ENCODE data around the gene PLA2G4E. TPM values are rescaled to one million over a fixed set of nuclear protein-coding genes. Genes with fewer than 3 reads are reported as not detected.
A peak's percentile ranks its signal among the peaks of the same experiment; 100 is the strongest.

Gene PLA2G4E, protein sequence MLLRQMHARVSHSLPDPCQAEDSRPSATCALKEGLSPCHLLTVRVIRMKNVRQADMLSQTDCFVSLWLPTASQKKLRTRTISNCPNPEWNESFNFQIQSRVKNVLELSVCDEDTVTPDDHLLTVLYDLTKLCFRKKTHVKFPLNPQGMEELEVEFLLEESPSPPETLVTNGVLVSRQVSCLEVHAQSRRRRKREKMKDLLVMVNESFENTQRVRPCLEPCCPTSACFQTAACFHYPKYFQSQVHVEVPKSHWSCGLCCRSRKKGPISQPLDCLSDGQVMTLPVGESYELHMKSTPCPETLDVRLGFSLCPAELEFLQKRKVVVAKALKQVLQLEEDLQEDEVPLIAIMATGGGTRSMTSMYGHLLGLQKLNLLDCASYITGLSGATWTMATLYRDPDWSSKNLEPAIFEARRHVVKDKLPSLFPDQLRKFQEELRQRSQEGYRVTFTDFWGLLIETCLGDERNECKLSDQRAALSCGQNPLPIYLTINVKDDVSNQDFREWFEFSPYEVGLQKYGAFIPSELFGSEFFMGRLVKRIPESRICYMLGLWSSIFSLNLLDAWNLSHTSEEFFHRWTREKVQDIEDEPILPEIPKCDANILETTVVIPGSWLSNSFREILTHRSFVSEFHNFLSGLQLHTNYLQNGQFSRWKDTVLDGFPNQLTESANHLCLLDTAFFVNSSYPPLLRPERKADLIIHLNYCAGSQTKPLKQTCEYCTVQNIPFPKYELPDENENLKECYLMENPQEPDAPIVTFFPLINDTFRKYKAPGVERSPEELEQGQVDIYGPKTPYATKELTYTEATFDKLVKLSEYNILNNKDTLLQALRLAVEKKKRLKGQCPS
- not detected in 2 replicates for total RNA-seq

DNA sequence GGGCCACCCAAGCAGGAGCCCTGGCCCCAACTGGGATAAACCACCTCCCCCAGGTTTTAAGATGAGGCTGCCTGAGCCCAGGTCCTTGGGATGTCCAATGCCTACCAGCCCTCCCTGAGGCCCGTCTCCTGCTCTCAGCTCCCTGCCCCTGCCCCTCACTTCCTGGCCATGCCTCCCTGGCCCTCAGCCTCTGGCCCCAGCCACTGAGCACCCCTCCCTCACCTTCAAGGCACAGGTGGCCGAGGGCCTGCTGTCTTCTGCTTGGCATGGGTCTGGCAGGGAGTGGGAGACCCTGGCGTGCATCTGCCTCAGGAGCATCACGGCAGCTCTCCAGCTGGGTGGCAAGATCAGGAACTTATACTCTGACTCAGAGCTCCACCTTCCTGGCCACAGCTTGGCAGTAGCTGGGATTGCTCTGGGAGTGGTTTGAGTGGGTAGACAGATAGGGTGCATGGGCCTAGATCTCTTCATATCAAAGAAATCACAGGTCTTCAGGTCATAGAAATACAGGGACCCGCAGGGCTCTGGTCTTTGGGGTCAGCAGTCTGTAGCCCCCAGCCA, at the start of gene PLA2G4E:
Gene PLA2G4E (minus strand): TSS at position 330 of the 561 bp plus-strand sequence. CDS start 12 bp downstream, at position 318.
- DNase-seq (ENCODE audit: low read depth, low spot score), result no peak

DNA sequence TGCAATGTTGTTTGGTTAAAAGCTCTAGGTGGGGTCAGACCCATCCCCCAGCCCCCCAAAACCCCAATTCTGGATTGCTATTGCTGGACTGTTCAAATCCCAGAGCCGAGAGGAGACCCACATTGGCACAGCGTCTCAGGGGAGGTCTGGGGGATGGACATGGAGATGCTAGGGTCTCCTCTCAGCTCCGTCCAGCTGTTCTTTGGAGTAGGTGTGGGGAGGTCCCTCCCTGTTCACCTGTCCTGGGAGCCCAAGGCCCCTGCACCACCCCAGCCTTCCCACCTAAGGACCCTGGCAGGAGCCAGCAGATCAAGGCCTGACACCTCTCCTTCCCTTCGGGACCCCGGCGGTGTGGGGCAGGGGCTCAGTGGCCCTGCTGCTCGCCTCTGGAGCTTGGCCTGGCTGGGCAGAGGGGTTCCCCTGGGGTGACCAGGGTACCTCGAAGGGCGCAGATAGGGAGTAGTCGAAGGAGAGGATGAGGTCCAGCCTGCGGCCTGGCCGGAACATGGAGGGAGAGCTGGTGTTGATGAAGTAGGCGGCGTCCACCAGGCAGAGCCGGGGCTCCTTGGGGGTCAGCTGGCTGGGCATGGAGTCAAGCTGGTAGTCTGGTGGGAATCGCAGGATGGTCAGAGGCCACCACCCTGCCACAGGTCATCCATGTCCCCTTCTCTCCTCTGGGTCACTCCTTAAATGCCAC, 49.6 kb upstream of the PLA2G4E start:
- no peak for DNase-seq (ENCODE audit: low read depth, low spot score)

DNA sequence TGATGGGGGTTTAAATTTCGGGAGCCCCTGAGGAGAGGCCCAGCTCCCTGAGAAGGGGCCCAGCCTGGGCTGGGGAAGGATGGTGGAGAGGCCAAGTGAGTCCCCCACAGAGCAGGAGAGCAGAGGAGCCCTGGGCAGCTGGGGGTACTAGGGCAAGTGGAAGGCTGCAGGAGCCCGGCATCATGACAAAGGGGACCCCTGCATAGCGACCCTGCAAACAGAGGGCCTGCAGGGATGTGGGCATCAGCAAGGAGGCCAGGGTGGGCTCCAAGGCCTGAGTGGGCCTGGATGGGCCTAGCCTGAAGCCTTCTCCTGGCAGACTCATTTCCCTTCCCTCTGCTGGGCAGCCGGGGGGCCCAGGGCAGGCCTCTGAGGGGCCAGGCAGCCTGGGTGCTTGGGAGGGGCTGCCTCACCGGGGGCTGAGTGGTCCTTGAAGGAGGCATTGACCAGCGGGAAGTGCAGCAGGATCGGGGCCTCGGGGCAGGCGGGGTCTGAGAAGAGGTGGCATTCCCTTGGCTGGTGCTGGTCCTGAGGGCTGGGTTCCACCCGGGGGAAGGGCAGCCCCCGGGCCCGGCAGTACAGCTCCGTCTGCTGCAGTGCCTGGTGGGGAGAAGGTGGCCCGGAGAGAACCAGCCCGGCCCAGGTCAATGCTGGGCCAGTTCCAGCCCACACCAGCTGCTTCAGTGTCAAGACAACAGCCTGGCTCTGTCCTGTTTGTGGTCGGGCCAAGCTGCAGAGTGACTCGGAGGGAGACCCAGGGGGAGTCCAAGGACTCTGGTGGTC, 48.8 kb upstream of the PLA2G4E start:
- no peak for DNase-seq (ENCODE audit: low read depth, low spot score)

DNA sequence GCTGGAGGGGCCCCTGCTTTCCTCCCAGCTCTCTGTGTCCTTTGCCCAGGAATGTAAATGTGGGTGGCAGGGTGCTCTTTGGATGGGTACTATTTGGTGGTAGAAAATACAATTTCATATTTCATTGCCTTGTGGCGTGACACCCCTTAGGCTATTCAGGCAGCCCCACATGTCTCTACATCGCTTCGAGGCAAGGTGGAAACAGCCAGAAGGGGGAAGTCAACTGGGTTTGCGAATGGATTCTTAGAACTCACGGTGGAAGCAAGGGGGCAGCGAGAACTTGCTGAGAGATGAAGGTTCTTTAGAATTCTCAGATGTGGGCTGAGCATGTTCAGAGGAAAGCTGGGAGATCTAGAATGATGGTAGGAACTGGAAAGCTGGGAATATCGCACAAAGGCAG, 48.2 kb upstream of the PLA2G4E start:
- no peak for DNase-seq (ENCODE audit: low read depth, low spot score)

DNA sequence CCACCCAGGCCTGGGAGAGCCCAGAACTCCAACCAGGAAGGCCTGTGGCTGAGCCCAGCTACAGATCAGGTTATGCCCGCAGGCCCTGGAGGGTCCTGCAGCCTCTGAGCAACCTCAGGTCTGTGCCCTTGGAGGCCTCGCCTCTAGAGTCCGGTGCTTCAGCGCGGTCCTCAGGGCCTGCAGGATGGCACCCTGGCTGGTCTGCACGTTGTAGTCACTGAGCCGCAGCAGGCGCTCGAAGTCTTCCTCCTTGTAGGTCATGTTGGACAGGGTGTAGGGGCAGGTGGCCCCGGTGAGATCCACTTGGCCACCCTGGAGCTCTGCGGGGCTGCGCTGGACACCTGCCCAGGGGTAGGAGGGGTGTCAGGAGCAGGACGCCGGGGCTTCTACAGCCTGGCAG, 47.8 kb upstream of the PLA2G4E start:
- DNase-seq (ENCODE audit: low read depth, low spot score), result no peak

DNA sequence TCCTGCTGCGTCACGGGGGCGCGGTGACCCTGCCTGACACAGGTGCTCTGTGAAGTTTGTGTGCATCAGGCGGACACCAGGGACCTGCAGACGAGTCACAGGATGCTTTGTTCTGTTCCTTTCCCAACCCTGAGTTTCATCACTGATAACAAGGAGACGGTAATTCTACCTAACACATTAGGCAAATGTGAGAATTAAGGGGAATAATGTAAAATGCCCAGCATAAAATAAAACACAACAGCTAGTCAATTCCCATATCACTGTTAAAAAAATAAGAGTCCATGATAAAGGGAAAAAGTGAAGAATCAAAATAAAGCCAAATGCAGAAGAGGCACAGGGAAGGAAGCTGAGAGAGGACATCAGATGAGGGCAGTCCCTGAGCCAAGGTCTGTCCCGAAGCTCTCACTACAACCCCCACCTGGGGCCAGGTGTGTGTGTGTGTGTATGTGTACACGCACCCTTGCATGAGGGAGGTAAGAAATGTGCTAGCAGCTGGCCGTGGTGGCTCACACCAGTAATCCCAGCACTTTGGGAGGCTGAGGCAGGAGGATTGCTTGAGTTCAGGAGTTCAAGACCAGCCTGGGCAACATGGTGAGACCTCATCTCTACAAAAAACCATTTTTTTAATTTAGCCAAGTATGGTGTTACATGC, 46.0 kb upstream of the PLA2G4E start:
- DNase-seq (ENCODE audit: low read depth, low spot score), result no peak

DNA sequence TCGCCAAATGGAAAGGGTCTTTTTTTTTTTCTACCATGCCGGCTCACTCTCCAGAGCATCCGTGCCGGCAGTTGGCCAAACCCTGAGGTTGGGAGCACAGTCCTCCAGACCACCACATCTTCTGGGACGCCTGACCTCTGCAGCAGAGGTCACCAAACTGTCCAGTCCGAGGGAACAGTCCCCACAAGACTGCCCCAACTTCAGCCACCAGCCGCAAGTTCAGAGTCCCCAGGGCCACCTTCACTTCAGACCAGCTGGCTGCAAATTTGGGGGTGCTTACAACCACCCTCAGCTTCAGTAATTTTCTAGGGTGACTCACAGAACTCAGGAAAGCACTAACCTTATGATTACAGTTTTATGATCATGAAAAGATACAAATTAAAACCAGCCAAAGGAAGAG, 44.6 kb upstream of the PLA2G4E start:
- DNase-seq (ENCODE audit: low read depth, low spot score), result no peak

DNA sequence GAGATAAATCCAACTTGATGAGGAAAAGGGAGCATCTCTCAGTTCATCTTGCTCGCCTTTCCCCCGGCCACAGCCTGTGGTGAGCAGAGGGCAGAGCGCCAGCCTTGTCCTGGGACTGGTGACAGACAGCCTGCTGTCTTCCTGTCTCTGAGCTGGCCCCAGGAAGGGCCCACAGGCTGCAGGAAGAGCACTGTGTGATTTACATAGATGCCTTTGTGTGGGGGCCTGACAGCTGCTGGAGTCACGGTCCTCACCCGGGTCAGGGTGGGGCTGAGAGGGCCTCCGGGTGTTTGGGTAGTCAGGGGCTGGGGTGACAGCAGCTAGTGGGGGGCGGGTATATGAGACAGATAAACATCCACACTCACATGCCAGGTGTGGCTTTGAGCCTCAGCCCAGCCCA, 44.2 kb upstream of the PLA2G4E start:
- DNase-seq (ENCODE audit: low read depth, low spot score), result no peak

DNA sequence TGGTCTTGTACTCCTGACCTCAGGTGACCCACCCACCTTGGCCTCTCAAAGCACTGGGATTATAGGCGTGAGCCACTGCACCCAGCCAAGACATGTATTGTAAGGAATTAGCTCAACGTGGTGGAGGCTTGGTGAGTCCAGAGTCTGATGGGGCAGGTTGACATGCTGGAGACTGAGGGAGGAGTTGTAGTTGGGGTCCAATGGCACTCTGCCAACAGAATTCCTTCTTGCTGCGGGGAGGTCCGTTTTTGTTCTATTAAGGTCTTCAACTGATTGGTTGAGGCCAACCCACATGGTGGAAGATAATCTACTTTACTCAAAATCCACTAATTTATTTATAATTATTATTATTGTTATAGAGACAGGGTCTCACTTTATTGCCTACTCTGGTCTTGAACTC, 43.4 kb upstream of the PLA2G4E start:
- no peak for DNase-seq (ENCODE audit: low read depth, low spot score)

DNA sequence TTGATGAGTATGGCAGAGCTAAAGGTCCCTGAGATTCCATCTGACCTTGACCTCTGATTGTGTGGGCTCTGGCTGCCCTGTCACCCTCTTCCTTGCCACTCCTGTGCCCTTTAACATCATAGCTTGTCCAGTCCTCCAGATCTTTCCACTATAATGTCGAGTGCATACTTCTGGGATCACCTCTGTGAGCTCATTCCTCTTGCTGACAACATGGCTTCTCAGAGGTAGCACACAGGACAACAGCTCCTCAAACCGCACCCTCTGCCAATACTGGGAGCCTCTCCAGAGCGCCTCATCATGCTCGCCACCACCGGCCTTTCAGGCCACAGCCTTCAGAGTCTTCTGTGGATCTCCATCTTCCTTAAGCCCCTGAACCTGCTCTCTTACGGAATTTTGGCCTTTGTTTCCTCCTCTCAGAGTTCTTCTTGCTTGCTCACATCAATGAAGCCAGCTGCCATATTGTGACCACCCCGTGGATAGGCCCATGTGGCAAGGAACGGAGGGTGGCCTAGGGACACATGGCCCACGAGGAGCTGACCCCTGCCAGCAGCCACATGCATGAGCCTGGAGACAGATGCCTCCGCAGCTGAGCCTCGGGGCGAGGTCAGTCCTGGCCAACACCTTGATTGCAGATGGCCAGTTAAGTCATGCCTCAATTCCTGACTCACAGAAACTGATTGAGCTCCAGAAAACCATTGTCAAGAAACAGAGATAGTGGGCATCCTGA, 42.4 kb upstream of the PLA2G4E start:
- DNase-seq (ENCODE audit: low read depth, low spot score), result no peak

DNA sequence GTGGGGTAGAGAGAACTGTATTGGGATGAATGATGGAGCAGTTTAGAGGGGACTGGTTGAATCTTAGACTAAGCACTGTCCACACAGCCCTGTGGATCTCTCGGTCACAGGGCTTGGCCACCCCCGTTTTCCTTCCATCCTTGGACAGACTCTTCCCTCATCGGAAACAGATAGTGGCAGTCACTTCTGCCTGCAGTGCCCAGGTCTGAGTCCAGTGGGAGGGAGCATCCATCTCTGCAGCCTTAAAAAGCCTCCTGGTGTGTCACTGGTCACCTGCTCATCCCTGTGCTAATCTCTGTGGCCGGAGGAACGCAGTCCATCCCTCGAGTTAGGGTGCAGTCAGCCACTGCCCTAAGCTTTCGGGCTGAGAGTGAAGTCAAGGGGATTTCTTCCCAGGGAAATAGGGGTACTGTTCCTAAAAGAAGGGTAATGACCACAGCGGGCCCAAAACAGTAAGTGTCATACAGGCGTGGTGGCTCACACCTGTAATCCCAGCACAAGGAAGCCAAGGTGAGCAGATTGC, 41.5 kb upstream of the PLA2G4E start:
- no peak for DNase-seq (ENCODE audit: low read depth, low spot score)

DNA sequence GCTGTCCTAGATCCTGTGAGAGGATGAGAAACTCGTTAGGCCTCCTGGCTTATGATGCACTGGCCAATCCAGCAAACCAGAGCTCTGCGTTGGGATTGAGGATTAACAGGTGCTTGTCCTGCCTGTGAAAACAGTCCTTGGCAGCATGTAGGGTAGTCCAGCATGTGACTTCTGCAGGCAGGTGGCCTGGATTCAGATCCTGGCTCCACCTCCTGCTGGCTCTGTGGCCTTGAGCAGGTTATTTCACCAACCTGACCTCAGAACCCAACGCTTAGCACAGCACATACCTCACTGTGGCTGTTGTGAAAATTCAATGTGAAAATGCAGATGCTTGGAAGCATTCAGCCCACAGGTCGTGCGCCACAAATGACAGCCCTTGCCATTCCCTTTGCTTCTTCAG, 40.0 kb upstream of the PLA2G4E start:
- DNase-seq (ENCODE audit: low read depth, low spot score), result no peak

DNA sequence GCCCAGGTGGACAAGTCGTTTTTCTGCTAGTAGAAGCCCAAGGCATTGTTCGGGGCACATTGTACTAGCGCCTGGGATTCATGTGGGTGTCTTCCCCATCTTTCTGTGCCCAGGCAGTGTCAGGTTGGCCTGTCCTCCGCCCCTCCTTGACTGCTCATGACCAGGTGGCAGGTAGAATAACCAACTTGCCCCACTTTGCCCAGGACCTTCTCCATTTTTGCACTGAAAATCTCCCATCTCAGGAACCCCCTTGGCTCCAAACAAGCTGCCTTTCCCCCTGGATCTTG, 39.6 kb upstream of the PLA2G4E start:
- DNase-seq (ENCODE audit: low read depth, low spot score), result no peak

DNA sequence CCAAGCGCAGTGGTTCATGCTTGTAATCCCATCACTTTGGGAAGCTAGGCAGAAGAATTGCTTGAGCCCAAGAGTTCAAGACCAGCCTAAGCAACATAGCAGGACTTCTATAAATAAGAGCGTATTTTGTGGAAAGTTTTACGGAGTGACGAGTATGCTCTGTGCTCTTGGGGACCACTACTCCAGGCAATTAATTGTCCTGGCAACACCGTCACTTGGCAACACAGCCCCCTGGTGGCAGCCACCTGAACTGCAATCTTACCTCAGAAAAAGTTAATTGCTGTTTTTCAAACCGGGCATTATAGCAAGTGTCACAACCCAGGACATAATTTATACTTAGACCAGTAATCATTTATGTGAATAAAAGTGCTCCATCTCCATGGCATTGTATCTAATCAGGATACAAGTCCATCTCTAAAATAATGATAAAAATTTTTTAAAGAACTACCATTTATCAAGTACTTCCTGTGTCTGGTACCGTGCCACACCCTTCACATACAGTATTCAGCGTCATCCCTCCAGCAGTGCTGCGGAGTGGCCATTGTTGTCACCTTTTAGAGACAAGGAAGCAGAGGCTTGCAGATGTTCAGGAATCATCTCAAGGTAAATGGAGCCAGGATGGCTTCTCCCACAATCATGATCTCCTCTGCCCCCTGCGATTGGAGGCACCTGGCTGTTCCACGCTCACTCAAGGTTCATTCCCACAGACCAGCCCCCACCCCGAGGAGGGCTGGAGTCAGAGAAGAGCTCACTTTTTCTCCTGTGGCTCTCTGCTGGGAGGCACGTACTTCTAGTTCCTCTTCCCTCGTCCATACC, 39.0 kb upstream of the PLA2G4E start:
- DNase-seq (ENCODE audit: low read depth, low spot score), result no peak

DNA sequence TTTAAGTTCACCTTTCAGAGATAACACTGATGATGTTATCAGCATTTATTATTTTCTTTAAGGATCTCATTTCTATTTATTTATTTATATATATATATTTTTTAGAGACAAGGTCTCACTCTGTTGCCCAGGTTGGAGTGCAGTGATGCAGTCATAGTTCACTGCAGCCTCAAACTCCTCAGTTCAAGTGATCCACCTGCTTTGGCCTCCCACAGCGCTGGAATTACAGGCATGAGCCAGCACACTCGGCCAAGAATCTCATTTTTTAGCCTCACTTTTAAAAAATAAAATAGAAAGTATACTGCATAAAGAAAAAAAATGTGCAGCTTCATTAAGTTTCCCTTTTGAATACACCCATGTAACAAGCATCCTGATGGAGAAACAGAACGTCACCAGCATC, 37.9 kb upstream of the PLA2G4E start:
- no peak for DNase-seq (ENCODE audit: low read depth, low spot score)

DNA sequence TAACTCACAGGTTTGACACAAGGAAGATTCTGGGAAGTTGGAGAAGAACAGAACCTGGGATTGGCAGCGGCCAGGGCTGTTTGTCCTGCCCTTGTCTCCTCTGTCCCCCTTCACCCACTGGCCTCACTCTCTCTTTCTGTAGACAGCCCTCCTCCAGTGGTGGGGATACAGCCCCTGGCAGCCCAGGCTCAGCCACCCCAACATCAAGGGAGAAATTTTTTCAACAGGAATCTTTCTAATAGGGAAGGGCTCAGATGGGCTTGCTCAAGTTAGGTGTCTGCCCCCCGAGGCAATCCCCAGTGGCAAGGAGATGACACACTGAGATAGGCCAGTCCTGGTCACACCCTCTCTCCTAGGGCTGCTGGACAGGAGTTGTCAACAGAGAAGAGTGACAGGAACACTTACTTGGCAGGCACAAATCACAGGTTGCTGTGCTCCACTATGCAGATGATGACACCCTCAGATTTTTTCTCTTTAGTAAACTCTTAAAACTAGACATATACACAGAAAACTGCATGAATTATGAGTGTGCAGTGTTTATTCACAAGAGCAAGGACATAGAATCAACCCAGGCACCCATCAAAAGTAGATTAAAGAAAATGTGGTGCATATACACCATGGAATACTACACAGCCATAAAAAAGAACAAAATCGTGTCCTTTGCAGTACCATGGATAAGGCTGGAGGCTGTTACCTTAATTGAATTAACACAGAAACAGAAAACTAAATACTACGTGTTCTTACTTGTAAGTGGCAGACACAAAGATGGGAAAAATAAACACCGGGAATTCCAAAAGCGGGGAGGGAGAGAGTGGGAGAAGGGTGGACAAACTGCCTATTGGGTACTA, 37.2 kb upstream of the PLA2G4E start:
- no peak for DNase-seq (ENCODE audit: low read depth, low spot score)

DNA sequence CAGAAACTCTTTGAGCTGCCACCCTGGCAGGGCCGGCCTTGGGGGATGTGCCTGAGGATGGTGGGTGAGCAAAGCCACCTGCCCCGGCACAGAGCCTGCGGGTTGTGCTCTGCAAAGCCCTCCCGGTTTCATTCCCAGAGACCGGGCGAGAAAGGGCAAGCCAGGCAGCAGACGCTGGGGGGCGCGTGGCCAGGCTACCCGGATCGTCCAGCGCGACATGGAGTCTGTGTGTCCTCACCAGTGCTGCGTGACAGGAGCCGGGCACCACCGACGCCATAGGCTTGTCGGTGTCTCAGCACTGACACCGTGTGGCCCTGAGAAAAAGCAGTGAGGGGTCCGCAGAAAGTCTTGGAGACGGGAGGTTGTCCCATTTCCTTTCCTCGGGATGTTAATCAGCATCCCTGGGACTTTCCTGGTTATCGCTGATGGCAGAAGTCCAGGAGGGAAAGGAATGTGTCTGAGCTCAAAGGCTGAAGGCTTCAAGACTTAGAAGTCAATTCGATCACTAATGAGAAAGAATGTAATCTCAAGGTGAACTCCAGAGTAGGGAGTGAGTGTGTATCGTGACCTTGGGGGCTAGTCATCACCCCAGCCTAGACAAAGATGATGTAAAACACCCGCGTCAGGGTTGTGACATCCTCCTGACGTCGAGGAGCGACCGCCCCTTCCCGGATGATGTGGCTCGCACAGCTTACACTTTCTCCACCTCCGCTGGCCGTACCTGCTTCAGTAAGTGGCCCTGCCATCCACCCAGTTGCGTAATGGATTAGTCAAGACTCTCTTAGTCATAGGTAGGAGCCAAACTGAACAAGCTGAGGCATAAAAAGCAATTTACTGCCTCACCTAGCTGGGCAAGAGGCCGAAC, 36.3 kb upstream of the PLA2G4E start:
- peak; percentile 60 for DNase-seq (ENCODE audit: low read depth, low spot score)
